Suprapubic skin (tissue), 3 donors: ENCODE measurements around the gene PEDS1.

Experiments
- POLR2A ChIP-seq, 2 donors: fragments of 450-650 bp; IDR thresholded peaks; one replicate each; pipeline ENCODE4 v1.6.1; 2017; ENCODE audit warnings: antibody characterized with exemption in 2 of 2, mild to moderate bottlenecking in 2 of 2, moderate library complexity in 2 of 2
- TF ChIP-seq, protein P1 (sequence below), 2 donors: fragments of 200-600 bp in 1 of 2; fragments of 450-650 bp in 1 of 2; sonication (generic) in 1 of 2; IDR thresholded peaks; one replicate each; pipeline ENCODE4 v1.5.1; 2016 to 2019; ENCODE audit warnings: antibody characterized with exemption in 2 of 2, mild to moderate bottlenecking in 1 of 2, moderate library complexity in 1 of 2

GRCh38 chr20:50191065-50191543 lies 37.6 kb upstream of the PEDS1 start:
- TF ChIP-seq POLR2A (IDR thresholded peaks at IDR 0.05), result no peak
- TF ChIP-seq, protein P1, sequence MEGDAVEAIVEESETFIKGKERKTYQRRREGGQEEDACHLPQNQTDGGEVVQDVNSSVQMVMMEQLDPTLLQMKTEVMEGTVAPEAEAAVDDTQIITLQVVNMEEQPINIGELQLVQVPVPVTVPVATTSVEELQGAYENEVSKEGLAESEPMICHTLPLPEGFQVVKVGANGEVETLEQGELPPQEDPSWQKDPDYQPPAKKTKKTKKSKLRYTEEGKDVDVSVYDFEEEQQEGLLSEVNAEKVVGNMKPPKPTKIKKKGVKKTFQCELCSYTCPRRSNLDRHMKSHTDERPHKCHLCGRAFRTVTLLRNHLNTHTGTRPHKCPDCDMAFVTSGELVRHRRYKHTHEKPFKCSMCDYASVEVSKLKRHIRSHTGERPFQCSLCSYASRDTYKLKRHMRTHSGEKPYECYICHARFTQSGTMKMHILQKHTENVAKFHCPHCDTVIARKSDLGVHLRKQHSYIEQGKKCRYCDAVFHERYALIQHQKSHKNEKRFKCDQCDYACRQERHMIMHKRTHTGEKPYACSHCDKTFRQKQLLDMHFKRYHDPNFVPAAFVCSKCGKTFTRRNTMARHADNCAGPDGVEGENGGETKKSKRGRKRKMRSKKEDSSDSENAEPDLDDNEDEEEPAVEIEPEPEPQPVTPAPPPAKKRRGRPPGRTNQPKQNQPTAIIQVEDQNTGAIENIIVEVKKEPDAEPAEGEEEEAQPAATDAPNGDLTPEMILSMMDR (IDR thresholded peaks at IDR 0.05), result no peak
